ENCODE data around the gene CAND1. TPM values are rescaled to one million over a fixed set of nuclear protein-coding genes. Genes with fewer than 3 reads are reported as not detected.

Gene CAND1
- total RNA-seq, 1 experiment from 2014 or later = 190 TPM

DNA sequence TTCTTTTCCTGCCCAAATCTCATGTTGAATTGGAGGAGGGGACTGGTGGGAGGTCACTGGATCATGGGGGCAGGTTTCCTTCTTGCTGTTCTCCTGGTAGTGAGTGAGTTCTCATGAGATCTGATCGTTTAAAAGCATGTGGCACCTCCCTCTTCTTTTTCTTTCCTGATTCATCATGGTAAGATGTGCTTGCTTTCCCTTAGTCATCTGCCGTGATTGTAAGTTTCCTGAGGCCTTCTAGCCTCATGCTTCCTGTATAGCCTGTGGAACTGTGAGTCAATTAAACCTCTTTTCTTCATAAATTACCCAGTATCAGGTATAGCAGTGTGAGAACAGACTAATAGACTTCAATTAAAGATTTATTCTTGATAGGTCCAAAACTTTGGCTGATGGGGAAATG lies 83.5 kb downstream of the CAND1 start:
- ChIA-PET CTCF (no interaction called here), POLR2A (no interaction called here)
- H3K4me3 ChIP-seq (ENCODE audit: low read depth in 2 of 2, low read length in 2 of 2) = no peak overlapping the region
- intact Hi-C loops (cut with micrococcal nuclease; ENCODE audit: unreplicated experiment) (no loop called here), in situ Hi-C loops (cut with HindIII; ENCODE audit: low pct_unique_long_range_greater_than_20kb, low sequenced_read_pairs) (no loop called here)
- H3K27ac ChIP-seq (ENCODE audit: low read length) = no peak overlapping the region
- DNase-seq (ENCODE audit: low read depth, low spot score) (no peak), ATAC-seq (no peak)
- H3K9me3 ChIP-seq (ENCODE audit: control insufficient read depth, insufficient read depth, low read depth, low read length) = no peaks in the 10 kb centered on the region
- TF ChIP-seq, protein P1, sequence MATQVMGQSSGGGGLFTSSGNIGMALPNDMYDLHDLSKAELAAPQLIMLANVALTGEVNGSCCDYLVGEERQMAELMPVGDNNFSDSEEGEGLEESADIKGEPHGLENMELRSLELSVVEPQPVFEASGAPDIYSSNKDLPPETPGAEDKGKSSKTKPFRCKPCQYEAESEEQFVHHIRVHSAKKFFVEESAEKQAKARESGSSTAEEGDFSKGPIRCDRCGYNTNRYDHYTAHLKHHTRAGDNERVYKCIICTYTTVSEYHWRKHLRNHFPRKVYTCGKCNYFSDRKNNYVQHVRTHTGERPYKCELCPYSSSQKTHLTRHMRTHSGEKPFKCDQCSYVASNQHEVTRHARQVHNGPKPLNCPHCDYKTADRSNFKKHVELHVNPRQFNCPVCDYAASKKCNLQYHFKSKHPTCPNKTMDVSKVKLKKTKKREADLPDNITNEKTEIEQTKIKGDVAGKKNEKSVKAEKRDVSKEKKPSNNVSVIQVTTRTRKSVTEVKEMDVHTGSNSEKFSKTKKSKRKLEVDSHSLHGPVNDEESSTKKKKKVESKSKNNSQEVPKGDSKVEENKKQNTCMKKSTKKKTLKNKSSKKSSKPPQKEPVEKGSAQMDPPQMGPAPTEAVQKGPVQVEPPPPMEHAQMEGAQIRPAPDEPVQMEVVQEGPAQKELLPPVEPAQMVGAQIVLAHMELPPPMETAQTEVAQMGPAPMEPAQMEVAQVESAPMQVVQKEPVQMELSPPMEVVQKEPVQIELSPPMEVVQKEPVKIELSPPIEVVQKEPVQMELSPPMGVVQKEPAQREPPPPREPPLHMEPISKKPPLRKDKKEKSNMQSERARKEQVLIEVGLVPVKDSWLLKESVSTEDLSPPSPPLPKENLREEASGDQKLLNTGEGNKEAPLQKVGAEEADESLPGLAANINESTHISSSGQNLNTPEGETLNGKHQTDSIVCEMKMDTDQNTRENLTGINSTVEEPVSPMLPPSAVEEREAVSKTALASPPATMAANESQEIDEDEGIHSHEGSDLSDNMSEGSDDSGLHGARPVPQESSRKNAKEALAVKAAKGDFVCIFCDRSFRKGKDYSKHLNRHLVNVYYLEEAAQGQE (IDR thresholded peaks at IDR 0.05; ENCODE audit: insufficient read depth in 1 of 2, low read depth in 2 of 2, low read length in 1 of 2) = no peak
- TF ChIP-seq POLR2AphosphoS5 (IDR thresholded peaks at IDR 0.05; ENCODE audit: low read depth, low read length) (no peak), TCF7L2 (IDR thresholded peaks at IDR 0.05; ENCODE audit: low read depth, low read length) (no peak), SIN3A (IDR thresholded peaks at IDR 0.05; ENCODE audit: borderline replicate concordance, insufficient read depth, low read depth, low read length) (no peak)
- TF ChIP-seq, protein P2, sequence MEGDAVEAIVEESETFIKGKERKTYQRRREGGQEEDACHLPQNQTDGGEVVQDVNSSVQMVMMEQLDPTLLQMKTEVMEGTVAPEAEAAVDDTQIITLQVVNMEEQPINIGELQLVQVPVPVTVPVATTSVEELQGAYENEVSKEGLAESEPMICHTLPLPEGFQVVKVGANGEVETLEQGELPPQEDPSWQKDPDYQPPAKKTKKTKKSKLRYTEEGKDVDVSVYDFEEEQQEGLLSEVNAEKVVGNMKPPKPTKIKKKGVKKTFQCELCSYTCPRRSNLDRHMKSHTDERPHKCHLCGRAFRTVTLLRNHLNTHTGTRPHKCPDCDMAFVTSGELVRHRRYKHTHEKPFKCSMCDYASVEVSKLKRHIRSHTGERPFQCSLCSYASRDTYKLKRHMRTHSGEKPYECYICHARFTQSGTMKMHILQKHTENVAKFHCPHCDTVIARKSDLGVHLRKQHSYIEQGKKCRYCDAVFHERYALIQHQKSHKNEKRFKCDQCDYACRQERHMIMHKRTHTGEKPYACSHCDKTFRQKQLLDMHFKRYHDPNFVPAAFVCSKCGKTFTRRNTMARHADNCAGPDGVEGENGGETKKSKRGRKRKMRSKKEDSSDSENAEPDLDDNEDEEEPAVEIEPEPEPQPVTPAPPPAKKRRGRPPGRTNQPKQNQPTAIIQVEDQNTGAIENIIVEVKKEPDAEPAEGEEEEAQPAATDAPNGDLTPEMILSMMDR (IDR thresholded peaks at IDR 0.05) = no peak
- no TSS peak for BruUV-seq (replicated peaks)
- no peaks in the 10 kb centered on the region for H3K27me3 ChIP-seq (ENCODE audit: control insufficient read depth, insufficient read depth, low read length)
- no peaks in the 10 kb centered on the region for H3K4me1 ChIP-seq (ENCODE audit: control insufficient read depth, insufficient read depth, low read length)
- no peaks in the 10 kb centered on the region for H3K36me3 ChIP-seq (ENCODE audit: control insufficient read depth, insufficient read depth, low read length)

DNA sequence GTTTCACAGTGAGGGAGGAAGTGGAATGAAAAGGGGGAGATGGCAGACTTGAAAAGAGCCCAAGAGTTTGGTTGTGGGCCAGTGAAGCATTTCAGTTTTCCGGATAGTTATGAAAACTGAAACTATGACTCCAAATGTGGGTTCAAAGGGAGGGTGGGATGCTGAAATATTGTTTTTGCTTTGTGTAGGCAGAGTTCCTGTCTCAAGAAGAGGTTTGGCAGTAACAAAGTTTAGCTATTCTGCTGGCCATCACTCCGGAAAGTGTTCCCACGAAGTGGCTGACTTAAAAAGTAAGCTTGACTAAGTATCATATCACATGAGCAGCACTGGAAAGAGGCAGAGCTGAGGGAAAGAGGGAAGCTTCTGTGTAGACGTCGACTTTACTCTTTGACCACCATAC lies 85.2 kb downstream of the CAND1 start:
- H3K4me3 ChIP-seq (ENCODE audit: low read depth in 2 of 2, low read length in 2 of 2) = no peak overlapping the region
- no TSS peak for BruUV-seq (replicated peaks)
- no peak for DNase-seq (ENCODE audit: low read depth, low spot score)
- intact Hi-C loops (cut with micrococcal nuclease; ENCODE audit: unreplicated experiment) (no loop called here), in situ Hi-C loops (cut with HindIII; ENCODE audit: low pct_unique_long_range_greater_than_20kb, low sequenced_read_pairs) (no loop called here)
- no peaks in the 10 kb centered on the region for H3K36me3 ChIP-seq (ENCODE audit: control insufficient read depth, insufficient read depth, low read length)
- ChIA-PET POLR2A (interaction anchor here (0.7 kb wide), 1 partner anchor 189 kb away, joined by 5 read pairs; no protein-coding TSS in a partner anchor), CTCF (interaction anchor here (1.3 kb wide), 1 partner anchor 869 kb away, joined by 3 read pairs; no protein-coding TSS in a partner anchor)
- H3K4me1 ChIP-seq (ENCODE audit: control insufficient read depth, insufficient read depth, low read length) = no peaks in the 10 kb centered on the region
- no peaks in the 10 kb centered on the region for H3K27me3 ChIP-seq (ENCODE audit: control insufficient read depth, insufficient read depth, low read length)
- H3K27ac ChIP-seq (ENCODE audit: low read length) = no peak overlapping the region
- no peak for ATAC-seq
- H3K9me3 ChIP-seq (ENCODE audit: control insufficient read depth, insufficient read depth, low read depth, low read length) = no peaks in the 10 kb centered on the region
- TF ChIP-seq, protein P1 (IDR thresholded peaks at IDR 0.05; ENCODE audit: insufficient read depth in 1 of 2, low read depth in 2 of 2, low read length in 1 of 2) = no peak
- TF ChIP-seq SIN3A (IDR thresholded peaks at IDR 0.05; ENCODE audit: borderline replicate concordance, insufficient read depth, low read depth, low read length) (no peak), TCF7L2 (IDR thresholded peaks at IDR 0.05; ENCODE audit: low read depth, low read length) (no peak), POLR2AphosphoS5 (IDR thresholded peaks at IDR 0.05; ENCODE audit: low read depth, low read length) (no peak)
- TF ChIP-seq, protein P2 (IDR thresholded peaks at IDR 0.05) = no peak
